Measurements from ENCODE around the gene CLDN16. TPM values are rescaled to one million over a fixed set of nuclear protein-coding genes. Genes with fewer than 3 reads are reported as not detected.

Gene CLDN16
- total RNA-seq, 1 donor from 2014 or later = under 0.01 TPM

- H3K9me3 ChIP-seq (ENCODE audit: control insufficient read depth in 3 of 3, low read length in 3 of 3) = no peaks in the 10 kb centered on the region
- no peaks in the 10 kb centered on the region for H3K36me3 ChIP-seq (ENCODE audit: control insufficient read depth in 3 of 3, insufficient read depth in 3 of 3, low read length in 3 of 3)
- H3K9ac ChIP-seq (ENCODE audit: low read depth in 1 of 3, low read length in 3 of 3) = no peak overlapping the region
- H3K4me3 ChIP-seq (ENCODE audit: low read length in 3 of 3) = no peak overlapping the region
- H3K27ac ChIP-seq (ENCODE audit: low read depth, low read length) = no peak overlapping the region
- H3K27me3 ChIP-seq (ENCODE audit: control insufficient read depth in 3 of 3, insufficient read depth in 3 of 3, low read length in 3 of 3) = no peaks in the 10 kb centered on the region
- no peaks in the 10 kb centered on the region for H3K4me1 ChIP-seq (ENCODE audit: control insufficient read depth in 3 of 3, insufficient read depth in 3 of 3, low read length in 3 of 3)
Observed at GRCh38 chr3:190432216-190432615, 44.3 kb downstream of the CLDN16 start.

- Histone ChIP-seq H3K4me3 (ENCODE audit: low read length in 3 of 3) (no peak overlapping the region), H3K4me1 (ENCODE audit: control insufficient read depth in 3 of 3, insufficient read depth in 3 of 3, low read length in 3 of 3) (no peaks in the 10 kb centered on the region), H3K27ac (ENCODE audit: low read depth, low read length) (no peak overlapping the region), H3K9ac (ENCODE audit: low read depth in 1 of 3, low read length in 3 of 3) (no peak overlapping the region), H3K9me3 (ENCODE audit: control insufficient read depth in 3 of 3, low read length in 3 of 3) (no peaks in the 10 kb centered on the region), H3K27me3 (ENCODE audit: control insufficient read depth in 3 of 3, insufficient read depth in 3 of 3, low read length in 3 of 3) (no peaks in the 10 kb centered on the region), H3K36me3 (ENCODE audit: control insufficient read depth in 3 of 3, insufficient read depth in 3 of 3, low read length in 3 of 3) (no peaks in the 10 kb centered on the region)
Observed at GRCh38 chr3:190433626-190434025, 45.7 kb downstream of the CLDN16 start.

- Histone ChIP-seq H3K4me3 (ENCODE audit: low read length in 3 of 3) (no peak overlapping the region), H3K9ac (ENCODE audit: low read depth in 1 of 3, low read length in 3 of 3) (no peak overlapping the region), H3K9me3 (ENCODE audit: control insufficient read depth in 3 of 3, low read length in 3 of 3) (no peaks in the 10 kb centered on the region), H3K27ac (ENCODE audit: low read depth, low read length) (no peak overlapping the region), H3K36me3 (ENCODE audit: control insufficient read depth in 3 of 3, insufficient read depth in 3 of 3, low read length in 3 of 3) (no peaks in the 10 kb centered on the region), H3K27me3 (ENCODE audit: control insufficient read depth in 3 of 3, insufficient read depth in 3 of 3, low read length in 3 of 3) (no peaks in the 10 kb centered on the region), H3K4me1 (ENCODE audit: control insufficient read depth in 3 of 3, insufficient read depth in 3 of 3, low read length in 3 of 3) (no peaks in the 10 kb centered on the region)
Observed at GRCh38 chr3:190435618-190436017, 47.7 kb downstream of the CLDN16 start.

DNA sequence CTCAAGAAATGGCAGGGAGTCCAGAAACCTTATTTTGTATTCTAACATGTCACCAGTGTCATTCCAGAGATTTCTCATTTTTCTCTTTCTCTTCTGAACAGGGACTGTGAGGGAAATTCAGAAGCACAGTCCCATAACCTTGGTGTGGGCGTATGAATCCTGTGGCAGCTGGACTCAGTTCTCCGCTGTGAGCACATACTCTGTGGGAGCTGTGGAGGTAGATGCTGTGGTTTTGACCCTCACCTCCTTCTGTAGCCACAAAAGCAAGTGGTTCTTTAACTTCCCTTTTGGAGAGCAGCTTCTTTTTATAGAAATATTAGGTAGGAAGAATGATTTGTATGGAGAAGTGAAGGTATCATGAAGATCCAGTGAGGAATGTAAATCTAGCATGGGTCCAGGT is 48.4 kb downstream of the CLDN16 start:
- Histone ChIP-seq H3K4me1 (ENCODE audit: control insufficient read depth in 3 of 3, insufficient read depth in 3 of 3, low read length in 3 of 3) (no peaks in the 10 kb centered on the region), H3K36me3 (ENCODE audit: control insufficient read depth in 3 of 3, insufficient read depth in 3 of 3, low read length in 3 of 3) (no peaks in the 10 kb centered on the region), H3K4me3 (ENCODE audit: low read length in 3 of 3) (no peak overlapping the region), H3K9ac (ENCODE audit: low read depth in 1 of 3, low read length in 3 of 3) (no peak overlapping the region), H3K27me3 (ENCODE audit: control insufficient read depth in 3 of 3, insufficient read depth in 3 of 3, low read length in 3 of 3) (no peaks in the 10 kb centered on the region), H3K27ac (ENCODE audit: low read depth, low read length) (no peak overlapping the region), H3K9me3 (ENCODE audit: control insufficient read depth in 3 of 3, low read length in 3 of 3) (no peaks in the 10 kb centered on the region)

GRCh38 chr3:190442240-190442639 is 54.3 kb downstream of the CLDN16 start:
- H3K4me1 ChIP-seq (ENCODE audit: control insufficient read depth in 3 of 3, insufficient read depth in 3 of 3, low read length in 3 of 3) = no peaks in the 10 kb centered on the region
- no peaks in the 10 kb centered on the region for H3K27me3 ChIP-seq (ENCODE audit: control insufficient read depth in 3 of 3, insufficient read depth in 3 of 3, low read length in 3 of 3)
- H3K9ac ChIP-seq (ENCODE audit: low read depth in 1 of 3, low read length in 3 of 3) = no peak overlapping the region

GRCh38 chr3:190443257-190443656 is 55.3 kb downstream of the CLDN16 start:
- Histone ChIP-seq H3K27me3 (ENCODE audit: control insufficient read depth in 3 of 3, insufficient read depth in 3 of 3, low read length in 3 of 3) (no peaks in the 10 kb centered on the region), H3K4me1 (ENCODE audit: control insufficient read depth in 3 of 3, insufficient read depth in 3 of 3, low read length in 3 of 3) (no peaks in the 10 kb centered on the region), H3K36me3 (ENCODE audit: control insufficient read depth in 3 of 3, insufficient read depth in 3 of 3, low read length in 3 of 3) (no peaks in the 10 kb centered on the region), H3K4me3 (ENCODE audit: low read length in 3 of 3) (no peak overlapping the region), H3K27ac (ENCODE audit: low read depth, low read length) (no peak overlapping the region), H3K9me3 (ENCODE audit: control insufficient read depth in 3 of 3, low read length in 3 of 3) (no peaks in the 10 kb centered on the region), H3K9ac (ENCODE audit: low read depth in 1 of 3, low read length in 3 of 3) (no peak overlapping the region)

More at GRCh38 chr3:190442240-190442639, 54.3 kb downstream of the CLDN16 start:
- Histone ChIP-seq H3K4me3 (ENCODE audit: low read length in 3 of 3) (no peak overlapping the region), H3K36me3 (ENCODE audit: control insufficient read depth in 3 of 3, insufficient read depth in 3 of 3, low read length in 3 of 3) (no peaks in the 10 kb centered on the region), H3K27ac (ENCODE audit: low read depth, low read length) (no peak overlapping the region), H3K9me3 (ENCODE audit: control insufficient read depth in 3 of 3, low read length in 3 of 3) (no peaks in the 10 kb centered on the region)

GRCh38 chr3:190444006-190444405 is 56.0 kb downstream of the CLDN16 start:
- Histone ChIP-seq H3K27ac (ENCODE audit: low read depth, low read length) (no peak overlapping the region), H3K36me3 (ENCODE audit: control insufficient read depth in 3 of 3, insufficient read depth in 3 of 3, low read length in 3 of 3) (no peaks in the 10 kb centered on the region), H3K27me3 (ENCODE audit: control insufficient read depth in 3 of 3, insufficient read depth in 3 of 3, low read length in 3 of 3) (no peaks in the 10 kb centered on the region), H3K4me1 (ENCODE audit: control insufficient read depth in 3 of 3, insufficient read depth in 3 of 3, low read length in 3 of 3) (no peaks in the 10 kb centered on the region), H3K9ac (ENCODE audit: low read depth in 1 of 3, low read length in 3 of 3) (no peak overlapping the region), H3K4me3 (ENCODE audit: low read length in 3 of 3) (no peak overlapping the region), H3K9me3 (ENCODE audit: control insufficient read depth in 3 of 3, low read length in 3 of 3) (no peaks in the 10 kb centered on the region)

DNA sequence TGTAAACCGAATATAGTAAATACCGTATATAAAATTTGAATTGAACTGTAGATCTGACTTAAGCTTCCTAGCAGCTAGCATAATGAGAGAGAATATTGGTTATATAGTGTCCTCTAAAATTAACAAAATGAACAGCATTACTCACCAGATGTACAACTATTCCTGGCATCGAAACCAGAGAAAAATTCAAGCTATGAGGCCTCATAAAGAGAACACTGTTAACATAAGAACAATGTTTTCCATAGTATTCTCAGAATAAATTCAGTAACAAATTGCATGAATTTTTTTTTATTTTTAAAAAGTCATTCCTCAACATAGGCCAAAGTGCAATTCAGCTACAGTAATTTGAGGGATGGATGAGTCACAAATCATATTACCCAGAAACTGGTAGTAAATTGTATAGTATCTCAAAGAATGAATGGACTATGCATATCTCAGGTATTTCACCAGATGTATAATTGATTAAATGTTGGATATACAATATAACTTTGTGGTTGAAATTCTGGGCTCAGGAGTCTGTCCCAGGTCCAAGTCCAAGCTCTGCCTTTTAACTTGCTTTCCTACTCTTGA is 56.7 kb downstream of the CLDN16 start:
- no peak overlapping the region for H3K4me3 ChIP-seq (ENCODE audit: low read length in 3 of 3)
- no peak overlapping the region for H3K27ac ChIP-seq (ENCODE audit: low read depth, low read length)
- H3K4me1 ChIP-seq (ENCODE audit: control insufficient read depth in 3 of 3, insufficient read depth in 3 of 3, low read length in 3 of 3) = no peaks in the 10 kb centered on the region
- H3K27me3 ChIP-seq (ENCODE audit: control insufficient read depth in 3 of 3, insufficient read depth in 3 of 3, low read length in 3 of 3) = no peaks in the 10 kb centered on the region
- H3K36me3 ChIP-seq (ENCODE audit: control insufficient read depth in 3 of 3, insufficient read depth in 3 of 3, low read length in 3 of 3) = no peaks in the 10 kb centered on the region
- H3K9me3 ChIP-seq (ENCODE audit: control insufficient read depth in 3 of 3, low read length in 3 of 3) = no peaks in the 10 kb centered on the region
- H3K9ac ChIP-seq (ENCODE audit: low read depth in 1 of 3, low read length in 3 of 3) = no peak overlapping the region

DNA sequence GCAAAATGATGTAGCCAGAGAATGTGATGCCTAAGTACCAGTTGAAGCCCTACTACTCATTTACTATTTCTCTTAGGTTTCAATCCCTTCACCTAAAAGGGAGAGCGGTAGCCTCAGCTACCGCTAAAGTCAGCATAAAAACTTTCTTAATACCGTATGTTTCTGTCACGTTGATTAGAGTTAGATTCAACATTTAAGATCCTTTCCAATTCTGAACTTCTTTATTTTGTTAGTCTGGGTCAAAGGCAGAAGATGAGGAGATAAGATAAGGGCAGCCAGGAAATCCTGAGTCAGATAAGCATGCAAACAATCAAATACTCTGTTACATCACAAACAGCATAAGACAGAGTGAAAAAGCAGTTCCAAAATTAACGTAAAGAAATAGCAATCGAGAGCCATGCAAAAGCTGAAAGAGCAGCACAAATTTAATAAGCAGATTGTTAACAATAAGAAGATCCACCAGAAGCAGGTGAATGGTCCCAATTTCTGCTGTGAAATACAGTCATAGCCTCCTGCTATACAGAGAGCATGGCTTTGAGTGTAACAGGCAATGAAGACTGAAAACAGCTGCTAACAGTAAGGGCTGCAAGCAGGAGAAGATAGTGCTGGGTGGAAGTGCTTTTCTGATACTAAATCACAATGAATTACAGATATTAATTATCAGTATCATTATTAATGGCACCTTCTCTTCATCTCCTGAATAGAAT is 58.8 kb downstream of the CLDN16 start:
- H3K4me3 ChIP-seq (ENCODE audit: low read length in 3 of 3) = no peak overlapping the region
- no peaks in the 10 kb centered on the region for H3K27me3 ChIP-seq (ENCODE audit: control insufficient read depth in 3 of 3, insufficient read depth in 3 of 3, low read length in 3 of 3)
- no peak overlapping the region for H3K9ac ChIP-seq (ENCODE audit: low read depth in 1 of 3, low read length in 3 of 3)
- H3K4me1 ChIP-seq (ENCODE audit: control insufficient read depth in 3 of 3, insufficient read depth in 3 of 3, low read length in 3 of 3) = no peaks in the 10 kb centered on the region
- H3K9me3 ChIP-seq (ENCODE audit: control insufficient read depth in 3 of 3, low read length in 3 of 3) = no peaks in the 10 kb centered on the region
- no peak overlapping the region for H3K27ac ChIP-seq (ENCODE audit: low read depth, low read length)
- no peaks in the 10 kb centered on the region for H3K36me3 ChIP-seq (ENCODE audit: control insufficient read depth in 3 of 3, insufficient read depth in 3 of 3, low read length in 3 of 3)

DNA sequence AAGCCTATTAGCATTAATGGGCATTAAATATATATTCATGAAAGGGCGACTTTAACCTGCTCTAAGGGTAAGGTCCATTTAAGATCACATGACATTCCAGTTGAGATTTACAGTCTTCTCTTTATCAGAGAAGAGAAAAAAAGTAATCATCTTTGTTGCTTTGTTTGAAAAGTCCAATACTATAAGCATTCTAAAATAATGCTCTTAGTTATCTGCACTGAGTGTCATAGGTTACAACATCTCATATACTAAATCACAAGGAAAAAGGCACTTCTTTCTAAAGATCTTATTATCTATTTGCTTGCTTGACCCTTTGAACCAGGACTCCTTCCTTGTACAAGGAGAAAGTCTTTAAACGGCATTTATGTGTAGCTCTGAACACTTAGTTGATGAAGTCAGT is 60.3 kb downstream of the CLDN16 start:
- no peak overlapping the region for H3K27ac ChIP-seq (ENCODE audit: low read depth, low read length)
- no peaks in the 10 kb centered on the region for H3K4me1 ChIP-seq (ENCODE audit: control insufficient read depth in 3 of 3, insufficient read depth in 3 of 3, low read length in 3 of 3)
- H3K36me3 ChIP-seq (ENCODE audit: control insufficient read depth in 3 of 3, insufficient read depth in 3 of 3, low read length in 3 of 3) = no peaks in the 10 kb centered on the region
- H3K4me3 ChIP-seq (ENCODE audit: low read length in 3 of 3) = no peak overlapping the region
- H3K27me3 ChIP-seq (ENCODE audit: control insufficient read depth in 3 of 3, insufficient read depth in 3 of 3, low read length in 3 of 3) = no peaks in the 10 kb centered on the region
- no peaks in the 10 kb centered on the region for H3K9me3 ChIP-seq (ENCODE audit: control insufficient read depth in 3 of 3, low read length in 3 of 3)
- no peak overlapping the region for H3K9ac ChIP-seq (ENCODE audit: low read depth in 1 of 3, low read length in 3 of 3)

Data from skeletal muscle tissue (tissue), 4 donors.